ENCODE data around the gene FN1.

The FN1 gene

GRCh38 chr2:215371915-215372897, 63.7 kb downstream of the FN1 start:
- no peak for DNase-seq (ENCODE audit: insufficient read length, low spot score)
- no peak for FAIRE-seq
- TF ChIP-seq POLR2A (IDR thresholded peaks at IDR 0.05; ENCODE audit: low read depth, low read length) = no peak

GRCh38 chr2:215370112-215370965, 65.5 kb downstream of the FN1 start:
- DNase-seq (ENCODE audit: insufficient read length, low spot score) = no peak
- no peak for FAIRE-seq
- no peak for TF ChIP-seq POLR2A (IDR thresholded peaks at IDR 0.05; ENCODE audit: low read depth, low read length)

GRCh38 chr2:215369181-215369760, 66.6 kb downstream of the FN1 start:
- no peak for TF ChIP-seq POLR2A (IDR thresholded peaks at IDR 0.05; ENCODE audit: low read depth, low read length)
- DNase-seq (ENCODE audit: insufficient read length, low spot score) = no peak
- peak; percentile 58 for FAIRE-seq

GRCh38 chr2:215368493-215368809, 67.4 kb downstream of the FN1 start:
- no peak for TF ChIP-seq POLR2A (IDR thresholded peaks at IDR 0.05; ENCODE audit: low read depth, low read length)
- DNase-seq (ENCODE audit: insufficient read length, low spot score) (no peak), FAIRE-seq (no peak)

- DNase-seq (ENCODE audit: insufficient read length, low spot score) (peak; percentile 6), FAIRE-seq (peak; percentile 86)
- no peak for TF ChIP-seq POLR2A (IDR thresholded peaks at IDR 0.05; ENCODE audit: low read depth, low read length)
Measured at GRCh38 chr2:215367662-215368492, 68.0 kb downstream of the FN1 start.

GRCh38 chr2:215366440-215367032, 69.3 kb downstream of the FN1 start:
- FAIRE-seq (peak; percentile 75), DNase-seq (ENCODE audit: insufficient read length, low spot score) (no peak)
- no peak for TF ChIP-seq POLR2A (IDR thresholded peaks at IDR 0.05; ENCODE audit: low read depth, low read length)

- FAIRE-seq = no peak
- TF ChIP-seq POLR2A (IDR thresholded peaks at IDR 0.05; ENCODE audit: low read depth, low read length) = no peak
- no peak for DNase-seq (ENCODE audit: insufficient read length, low spot score)
Measured at GRCh38 chr2:215365184-215365658, 70.6 kb downstream of the FN1 start.

- no peak for FAIRE-seq
- TF ChIP-seq POLR2A (IDR thresholded peaks at IDR 0.05; ENCODE audit: low read depth, low read length) = no peak
- no peak for DNase-seq (ENCODE audit: insufficient read length, low spot score)
Measured at GRCh38 chr2:215364157-215365155, 71.4 kb downstream of the FN1 start.

- no peak for FAIRE-seq
- no peak for TF ChIP-seq POLR2A (IDR thresholded peaks at IDR 0.05; ENCODE audit: low read depth, low read length)
- no peak for DNase-seq (ENCODE audit: insufficient read length, low spot score)
Measured at GRCh38 chr2:215363461-215364156, 72.3 kb downstream of the FN1 start.

GRCh38 chr2:215363039-215363438, 72.8 kb downstream of the FN1 start:
- FAIRE-seq = no peak
- DNase-seq (ENCODE audit: insufficient read length, low spot score) = no peak
- TF ChIP-seq POLR2A (IDR thresholded peaks at IDR 0.05; ENCODE audit: low read depth, low read length) = no peak

- FAIRE-seq = no peak
- DNase-seq (ENCODE audit: insufficient read length, low spot score) = no peak
- TF ChIP-seq POLR2A (IDR thresholded peaks at IDR 0.05; ENCODE audit: low read depth, low read length) = no peak
Measured at GRCh38 chr2:215362562-215362904, 73.3 kb downstream of the FN1 start.

Data from H54 (cell line).